CD4-positive, alpha-beta T cell treated with Interleukin-17A for 4 hours (primary cell): ENCODE data around the gene ABHD14A.

Experiments
- DNase-seq: peaks from one replicate; pipeline ENCODE4 v3.0.0-alpha.2; 2020; ENCODE audit warnings: mixed read lengths

The ABHD14A gene

GRCh38 chr3:51941798-51942602 lies 32.9 kb upstream of the ABHD14A start, which contains the start of the genes PARP3 and RRP9:
PARP3 (plus strand) TSS chr3:51942363; CDS start chr3:51943356, 993 bp downstream.
RRP9 (minus strand) TSS chr3:51941904; CDS start chr3:51941867, 37 bp downstream.
- DNase-seq = peak; percentile 100

- DNase-seq = peak; percentile 65
Measured at GRCh38 chr3:51942603-51943450, 32.0 kb upstream of the ABHD14A start.

GRCh38 chr3:51943451-51944391 lies 31.1 kb upstream of the ABHD14A start:
- no peak for DNase-seq

- no peak for DNase-seq
Measured at GRCh38 chr3:51944451-51945021, 30.3 kb upstream of the ABHD14A start.

GRCh38 chr3:51945031-51945840 lies 29.6 kb upstream of the ABHD14A start:
- no peak for DNase-seq

GRCh38 chr3:51945926-51946705 lies 28.7 kb upstream of the ABHD14A start:
- no peak for DNase-seq

- no peak for DNase-seq
Measured at GRCh38 chr3:51946796-51947195, 28.1 kb upstream of the ABHD14A start.

- no peak for DNase-seq
Measured at GRCh38 chr3:51947215-51947900, 27.5 kb upstream of the ABHD14A start.

- DNase-seq = no peak
Measured at GRCh38 chr3:51948016-51948580, 26.8 kb upstream of the ABHD14A start.

- DNase-seq = no peak
Measured at GRCh38 chr3:51949121-51949520, 25.7 kb upstream of the ABHD14A start.

GRCh38 chr3:51950899-51951298 lies 24.0 kb upstream of the ABHD14A start:
- no peak for DNase-seq

- no peak for DNase-seq
Measured at GRCh38 chr3:51953445-51953844, 21.4 kb upstream of the ABHD14A start.

GRCh38 chr3:51954105-51954504 lies 20.8 kb upstream of the ABHD14A start:
- DNase-seq = no peak

GRCh38 chr3:51954713-51955112 lies 20.2 kb upstream of the ABHD14A start:
- no peak for DNase-seq

GRCh38 chr3:51955175-51955892 lies 19.5 kb upstream of the ABHD14A start, which contains the start of gene GPR62:
GPR62 (plus strand) TSS chr3:51955381; CDS start chr3:51955653, 272 bp downstream.
- DNase-seq = no peak

GRCh38 chr3:51955893-51956770 lies 18.7 kb upstream of the ABHD14A start:
- peak; percentile 52 for DNase-seq

- DNase-seq = no peak
Measured at GRCh38 chr3:51957520-51958205, 17.2 kb upstream of the ABHD14A start.
